Renal cortical epithelial cell (primary cell): ENCODE results near the gene THRAP3. TPM values are rescaled to one million over a fixed set of nuclear protein-coding genes. Genes with fewer than 3 reads are reported as not detected.
A peak's percentile ranks its signal among the peaks of the same experiment; 100 is the strongest.

Experiments
- DNase-seq: peaks from one replicate; pipeline ENCODE4 v3.0.0-alpha.2; 2011; ENCODE audit warnings: low read depth
- total RNA-seq: library from RNA; depleted of rRNA; stranded (reverse); fragments of >200 nt; gene quantifications from 2 replicates; pipeline ENCODE4 v1.2.3, GENCODE V29; 2014

Gene THRAP3
- total RNA-seq, 1 donor from 2014 or later, result 130 TPM

DNA sequence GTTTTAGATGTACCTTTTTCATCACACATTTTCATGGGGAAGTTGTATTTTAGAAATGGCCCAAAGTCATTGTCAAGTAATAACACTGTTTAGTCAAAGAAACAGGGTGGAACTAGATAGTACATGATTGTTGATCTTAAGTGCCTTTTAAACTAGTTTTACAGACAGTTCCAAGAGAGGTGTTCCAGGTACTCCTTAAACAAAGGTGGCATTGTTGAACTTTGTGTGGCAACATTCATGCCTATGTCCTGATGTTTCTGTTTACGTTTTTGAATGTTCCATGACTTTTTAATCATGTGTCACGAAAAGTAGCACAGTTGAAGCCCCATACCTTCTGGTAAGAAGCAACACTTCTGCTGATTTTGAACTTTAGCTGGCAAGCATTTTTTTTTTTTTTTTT, 72.8 kb downstream of the THRAP3 start:
- no peak for DNase-seq

DNA sequence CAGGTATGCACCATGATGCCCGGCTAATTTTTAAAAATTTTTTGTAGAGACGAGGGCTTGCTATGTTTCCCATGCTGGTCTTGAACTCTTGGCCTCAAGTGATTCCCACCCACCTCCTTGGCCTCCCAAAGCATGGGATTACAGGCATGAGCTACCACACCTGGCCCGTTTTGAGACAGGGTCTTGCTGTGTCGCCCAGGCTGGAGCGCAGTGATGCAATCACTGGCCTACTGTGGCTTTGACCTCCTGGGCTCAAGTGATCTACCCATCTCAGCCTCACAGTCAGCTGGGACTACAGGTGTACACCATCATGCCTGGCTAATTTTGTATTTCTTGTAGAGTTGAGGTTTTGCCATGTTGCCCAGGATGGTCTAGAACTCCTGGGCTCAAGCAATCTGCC, 74.4 kb downstream of the THRAP3 start:
- no peak for DNase-seq

DNA sequence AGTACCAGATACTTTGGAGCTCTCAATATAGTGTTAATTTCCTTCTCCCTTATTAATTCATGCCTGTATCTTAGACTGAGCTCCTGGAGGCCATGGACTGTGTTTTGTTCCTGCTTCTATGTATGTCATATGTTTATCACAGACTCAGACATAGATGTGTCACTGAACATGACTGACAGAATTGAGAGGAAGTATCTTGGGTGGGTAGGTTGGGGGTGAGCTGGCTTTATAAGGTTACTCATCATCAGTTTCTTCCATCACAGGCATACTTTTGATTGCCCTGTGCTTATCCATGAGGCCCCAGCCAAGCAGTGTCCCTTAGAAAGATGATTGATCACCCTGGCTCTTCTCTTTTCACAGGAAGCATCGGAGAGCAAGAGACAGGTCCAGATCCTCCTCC, 76.3 kb downstream of the THRAP3 start:
- DNase-seq, result peak; percentile 28

DNA sequence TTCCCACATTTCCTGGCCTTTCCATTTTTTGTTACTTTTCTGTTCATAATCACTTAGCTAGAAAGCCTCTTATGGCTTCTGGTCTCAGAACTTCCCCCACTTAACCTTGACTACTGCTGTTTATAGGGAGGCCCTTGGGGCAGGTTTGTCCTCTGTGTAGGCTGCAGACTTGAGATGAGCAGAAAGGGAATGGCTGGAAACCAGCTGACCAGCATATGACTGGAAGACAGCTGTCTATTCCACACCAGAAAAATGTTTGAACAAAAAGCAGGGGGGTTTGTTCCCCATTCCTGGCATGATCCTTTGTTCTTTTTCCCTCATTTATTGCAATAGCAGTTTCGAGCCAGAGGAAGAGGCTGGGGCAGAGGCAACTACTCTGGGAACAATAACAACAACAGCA, 77.0 kb downstream of the THRAP3 start:
- DNase-seq, result no peak

DNA sequence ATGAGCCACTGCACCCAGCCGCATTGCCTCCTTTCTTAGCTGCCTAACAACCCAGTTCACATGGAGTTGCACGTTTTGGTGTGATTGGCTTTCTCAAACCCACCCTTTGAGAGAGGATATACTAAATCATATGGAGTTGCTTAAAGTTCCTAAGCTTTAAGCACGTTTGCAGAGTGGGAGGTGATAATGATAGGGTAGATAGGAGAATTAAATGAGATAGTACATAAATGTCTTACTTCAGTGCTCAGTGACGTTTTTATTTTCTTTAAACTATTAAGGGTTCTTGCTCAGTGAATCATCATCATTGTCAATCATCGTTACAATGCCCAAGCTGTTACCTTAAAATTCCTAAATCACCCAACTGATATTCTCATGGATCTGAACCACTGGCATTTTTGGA, 79.0 kb downstream of the THRAP3 start:
- DNase-seq, result no peak

DNA sequence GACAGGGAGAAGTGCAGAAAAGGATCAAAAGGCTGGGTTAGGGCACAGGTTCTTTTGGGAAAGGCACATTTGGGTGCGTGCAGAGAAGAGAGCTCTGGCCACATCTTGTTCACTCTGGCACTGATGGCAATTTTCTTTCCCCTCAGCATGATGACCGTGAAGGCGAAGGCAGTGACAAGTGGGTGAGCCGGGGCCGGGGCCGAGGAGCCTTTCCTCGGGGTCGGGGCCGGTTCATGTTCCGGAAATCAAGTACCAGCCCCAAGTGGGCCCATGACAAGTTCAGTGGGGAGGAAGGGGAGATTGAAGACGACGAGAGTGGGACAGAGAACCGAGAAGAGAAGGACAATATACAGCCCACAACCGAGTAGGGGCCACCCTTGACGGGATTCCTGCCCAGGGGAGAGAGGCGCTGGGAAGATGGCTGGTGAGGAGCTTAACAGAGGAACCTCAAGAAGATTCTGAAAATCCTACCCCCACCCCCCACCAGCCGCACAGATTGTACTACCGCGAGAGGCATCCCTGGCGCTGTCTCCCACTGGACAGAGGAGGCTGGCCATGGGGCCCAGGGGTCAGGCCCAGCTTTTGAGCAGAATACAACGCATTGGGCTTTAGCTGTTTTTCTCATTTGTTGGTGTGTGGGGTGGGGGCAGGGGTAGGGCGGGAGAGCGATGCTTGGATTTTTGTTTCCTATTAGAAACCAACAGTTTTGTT, 79.6 kb downstream of the THRAP3 start:
- DNase-seq, result no peak

DNA sequence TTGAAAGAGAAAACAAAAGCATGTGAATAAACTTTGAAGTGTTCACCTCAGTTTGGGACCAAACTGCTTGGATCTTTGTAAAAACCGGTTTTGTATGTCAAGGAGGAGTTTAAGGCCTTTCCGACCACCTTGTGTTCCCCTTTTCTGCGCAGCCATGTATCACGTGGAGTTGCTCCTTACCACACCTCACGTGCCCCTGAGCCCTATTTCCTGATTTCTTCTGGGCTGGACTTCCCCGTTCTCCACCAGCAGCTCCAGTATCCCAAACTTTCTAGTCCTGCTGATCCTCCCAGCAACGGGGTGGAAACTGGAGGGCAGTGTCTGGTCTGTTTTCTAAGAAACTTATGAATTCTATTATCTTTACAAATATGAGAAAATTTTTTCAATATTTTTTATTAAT, 80.3 kb downstream of the THRAP3 start:
- no peak for DNase-seq

DNA sequence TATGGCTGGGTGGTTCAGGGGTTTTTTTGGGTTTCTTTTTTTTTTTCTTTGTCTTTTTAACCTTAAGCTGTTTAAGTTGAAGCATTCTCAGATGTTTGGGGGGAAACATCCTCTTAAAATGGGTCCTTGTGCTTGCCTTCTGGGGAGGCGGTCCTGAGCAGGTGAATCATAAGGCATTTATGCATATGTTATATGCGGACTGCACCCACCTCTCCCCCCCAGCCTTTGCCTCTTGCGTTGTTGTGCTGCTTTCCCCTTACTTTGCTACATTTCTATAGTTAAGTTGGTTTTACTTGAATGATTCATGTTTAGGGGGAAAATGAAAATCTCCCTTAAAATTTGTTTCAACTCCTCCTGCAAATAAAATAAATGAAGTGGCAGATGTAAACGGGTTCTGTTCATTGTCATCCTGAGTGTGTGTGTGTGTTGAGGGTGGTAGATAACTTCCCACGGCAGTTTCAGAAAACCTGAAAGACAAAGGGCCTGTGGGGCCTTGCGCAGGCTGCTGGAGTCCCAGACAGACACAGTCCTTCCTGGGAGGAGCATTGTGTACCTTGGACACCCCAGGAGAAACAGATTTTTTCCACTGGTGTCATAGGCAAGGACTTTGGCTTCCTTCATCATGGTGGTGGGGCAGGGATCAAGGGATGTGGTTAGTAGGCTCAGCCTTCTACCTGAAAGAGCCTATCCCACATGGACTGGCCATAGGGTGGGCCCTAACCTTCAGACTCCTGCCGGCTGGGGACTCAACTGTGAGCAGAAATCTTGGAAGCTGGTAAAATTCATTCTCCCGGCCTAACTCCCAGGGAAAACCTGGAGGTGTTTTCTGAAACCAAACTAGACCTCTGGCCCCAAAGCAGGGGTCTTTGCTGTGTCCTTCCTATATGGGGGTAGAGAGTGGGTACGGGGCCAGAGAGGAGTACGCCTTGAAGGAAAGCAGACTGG, 81.0 kb downstream of the THRAP3 start:
- no peak for DNase-seq

DNA sequence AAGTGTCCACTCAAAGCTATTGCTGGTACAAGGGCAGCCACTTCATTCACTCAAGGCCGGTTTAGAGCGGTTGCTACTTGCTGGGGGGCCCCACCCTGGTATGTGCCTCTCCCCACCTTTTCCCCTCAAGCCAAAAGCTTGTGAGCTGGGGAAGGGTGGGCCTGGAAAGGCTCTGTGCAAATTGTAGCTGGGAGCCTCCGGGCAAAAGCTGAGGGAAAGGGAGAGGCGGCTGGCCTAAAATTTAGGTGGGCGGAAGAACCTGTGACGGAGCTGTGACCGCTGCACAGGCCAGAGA, 81.6 kb downstream of the THRAP3 start:
- peak; percentile 64 for DNase-seq

DNA sequence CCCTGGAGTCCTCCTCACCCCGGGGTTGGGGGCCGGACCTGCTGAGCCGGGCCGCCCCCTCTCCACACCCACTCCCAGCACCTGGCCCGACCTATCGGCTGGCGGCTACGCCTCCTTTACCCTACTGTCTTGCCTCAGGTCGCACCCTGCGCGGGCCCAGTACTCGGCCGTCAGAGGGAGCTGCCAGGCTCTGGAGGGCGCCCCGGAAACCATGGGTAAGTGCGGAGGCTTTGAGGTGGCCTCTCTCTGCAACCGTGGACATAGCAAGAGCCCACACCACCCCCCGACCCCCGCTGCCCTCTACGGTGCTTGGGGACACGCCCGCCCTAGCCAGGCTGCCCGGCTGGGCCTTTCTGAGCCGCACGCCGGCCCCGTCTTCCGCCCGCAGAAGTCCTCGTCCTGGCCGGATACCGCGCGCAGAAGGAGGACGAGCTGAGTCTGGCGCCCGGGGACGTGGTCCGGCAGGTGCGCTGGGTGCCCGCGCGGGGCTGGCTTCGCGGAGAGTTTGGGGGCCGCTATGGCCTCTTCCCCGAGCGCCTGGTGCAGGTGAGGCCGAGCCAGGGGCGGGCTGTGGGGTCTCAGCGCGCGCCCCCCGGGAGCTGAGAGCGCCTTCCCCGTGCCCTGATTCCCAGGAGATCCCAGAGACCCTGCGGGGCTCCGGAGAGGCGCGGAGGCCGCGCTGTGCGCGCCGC, 82.1 kb downstream of the THRAP3 start, which contains the start of gene SH3D21:
SH3D21 (plus strand) TSS at position 159 of the 692 bp plus-strand sequence; CDS start at position 212, 53 bp downstream.
- no peak for DNase-seq

DNA sequence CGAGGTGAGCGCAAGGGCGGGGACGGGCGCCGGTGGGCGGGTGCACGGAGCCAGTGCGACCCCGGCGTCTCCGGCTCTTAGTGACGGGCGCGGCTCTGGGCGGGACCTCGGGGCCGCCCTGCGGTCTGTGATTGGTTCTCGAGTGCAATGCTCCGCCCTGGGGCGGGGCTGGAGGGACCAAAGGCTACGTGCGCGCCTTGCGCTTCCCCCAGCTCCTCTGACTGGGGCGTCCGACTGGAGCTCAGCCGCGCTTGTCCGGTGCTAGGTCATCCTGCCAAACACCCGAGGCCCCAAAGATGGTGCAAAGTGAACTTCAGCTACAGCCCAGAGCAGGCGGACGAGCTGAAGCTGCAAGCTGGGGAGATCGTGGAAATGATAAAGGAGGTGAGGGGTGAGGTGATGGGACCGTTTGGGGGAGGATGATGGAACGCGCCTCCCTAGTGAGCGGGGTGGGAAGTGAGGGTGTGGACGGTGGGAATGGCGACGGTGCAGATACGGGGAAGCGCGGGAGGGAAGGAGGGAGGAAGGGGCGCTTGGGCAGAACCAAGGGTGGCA, 82.7 kb downstream of the THRAP3 start:
- peak; percentile 81 for DNase-seq

DNA sequence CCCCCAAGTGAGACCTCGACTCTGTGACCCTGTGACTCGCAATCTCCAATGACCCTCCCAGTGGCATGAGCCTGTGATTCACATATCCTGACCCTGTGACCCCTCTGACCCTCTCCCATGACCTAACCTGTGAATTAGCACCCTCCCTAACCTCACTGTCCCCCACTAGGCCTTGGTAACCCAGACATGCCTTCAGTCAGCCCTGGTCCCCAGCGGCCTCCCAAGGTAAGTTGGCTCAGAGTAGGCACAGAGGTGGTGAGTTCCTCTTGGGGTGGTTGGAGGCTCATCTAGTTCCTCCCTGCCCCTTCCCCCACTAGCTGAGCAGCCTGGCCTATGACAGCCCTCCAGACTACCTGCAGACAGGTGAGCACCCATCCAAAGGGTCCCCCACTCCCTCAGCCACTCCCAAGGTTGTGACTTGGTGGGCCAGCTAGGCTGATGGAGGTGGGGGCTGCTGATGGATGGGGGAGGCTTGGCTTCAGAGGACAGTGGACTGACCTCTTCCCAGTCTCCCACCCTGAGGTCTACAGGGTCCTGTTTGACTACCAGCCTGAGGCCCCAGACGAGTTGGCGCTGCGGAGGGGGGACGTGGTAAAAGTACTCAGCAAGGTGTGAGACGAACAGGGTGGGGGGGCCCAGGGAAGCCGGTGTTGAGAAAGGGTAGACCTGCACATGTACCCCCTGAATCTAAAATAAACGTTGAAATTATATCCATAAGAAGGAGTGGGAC, 83.5 kb downstream of the THRAP3 start:
- no peak for DNase-seq

DNA sequence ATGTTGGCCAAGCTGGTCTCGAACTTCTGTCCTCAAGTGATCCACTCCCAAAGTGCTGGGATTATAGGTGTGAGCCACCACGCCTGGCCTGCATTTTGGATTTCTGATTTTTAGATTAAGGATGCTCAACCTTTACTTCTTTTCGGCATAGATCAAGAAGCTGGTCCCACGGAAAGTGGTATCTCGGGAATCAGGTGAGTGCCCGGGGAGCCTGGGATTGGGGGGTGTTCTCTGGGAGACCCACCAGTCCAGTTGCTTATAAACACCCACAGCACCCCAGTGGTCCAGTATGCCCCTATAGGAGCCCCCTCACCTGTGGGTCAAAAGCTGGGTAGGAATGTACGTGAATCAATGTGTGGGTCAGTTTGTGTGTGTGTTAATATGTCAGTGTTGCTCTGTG, 85.2 kb downstream of the THRAP3 start:
- DNase-seq, result no peak

DNA sequence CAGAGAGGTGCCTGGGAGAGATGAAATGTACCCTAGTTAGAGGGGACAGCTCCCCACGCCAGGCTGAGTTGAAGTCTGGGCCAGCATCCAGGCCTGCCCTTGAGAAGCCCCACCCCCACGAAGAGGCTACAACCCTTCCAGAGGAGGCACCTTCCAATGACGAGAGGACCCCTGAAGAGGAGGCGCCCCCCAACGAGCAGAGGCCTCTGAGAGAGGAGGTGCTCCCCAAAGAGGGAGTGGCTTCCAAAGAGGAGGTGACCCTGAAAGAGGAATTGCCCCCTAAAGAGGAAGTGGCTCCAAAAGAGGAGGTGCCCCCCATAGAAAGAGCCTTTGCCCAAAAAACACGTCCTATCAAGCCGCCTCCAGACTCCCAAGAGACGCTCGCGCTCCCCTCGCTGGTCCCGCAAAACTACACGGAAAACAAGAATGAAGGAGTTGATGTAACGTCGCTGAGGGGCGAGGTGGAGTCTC, 96.1 kb downstream of the THRAP3 start:
- no peak for DNase-seq

DNA sequence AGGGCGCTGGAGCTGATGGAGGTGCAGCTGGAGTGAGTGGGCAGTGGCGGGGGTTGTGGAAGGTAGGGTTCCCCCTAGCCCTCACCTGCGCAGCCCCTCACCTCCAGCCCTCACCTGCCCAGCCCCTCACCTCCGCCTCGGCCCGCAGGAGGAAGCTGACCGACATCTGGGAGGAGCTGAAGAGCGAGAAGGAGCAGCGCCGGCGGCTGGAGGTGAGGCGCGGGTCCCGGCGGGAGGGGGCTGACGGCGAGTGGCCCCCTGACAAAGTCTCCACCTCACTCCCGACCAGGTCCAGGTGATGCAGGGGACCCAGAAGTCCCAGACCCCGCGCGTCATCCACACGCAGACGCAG, 96.5 kb downstream of the THRAP3 start:
- no peak for DNase-seq

DNA sequence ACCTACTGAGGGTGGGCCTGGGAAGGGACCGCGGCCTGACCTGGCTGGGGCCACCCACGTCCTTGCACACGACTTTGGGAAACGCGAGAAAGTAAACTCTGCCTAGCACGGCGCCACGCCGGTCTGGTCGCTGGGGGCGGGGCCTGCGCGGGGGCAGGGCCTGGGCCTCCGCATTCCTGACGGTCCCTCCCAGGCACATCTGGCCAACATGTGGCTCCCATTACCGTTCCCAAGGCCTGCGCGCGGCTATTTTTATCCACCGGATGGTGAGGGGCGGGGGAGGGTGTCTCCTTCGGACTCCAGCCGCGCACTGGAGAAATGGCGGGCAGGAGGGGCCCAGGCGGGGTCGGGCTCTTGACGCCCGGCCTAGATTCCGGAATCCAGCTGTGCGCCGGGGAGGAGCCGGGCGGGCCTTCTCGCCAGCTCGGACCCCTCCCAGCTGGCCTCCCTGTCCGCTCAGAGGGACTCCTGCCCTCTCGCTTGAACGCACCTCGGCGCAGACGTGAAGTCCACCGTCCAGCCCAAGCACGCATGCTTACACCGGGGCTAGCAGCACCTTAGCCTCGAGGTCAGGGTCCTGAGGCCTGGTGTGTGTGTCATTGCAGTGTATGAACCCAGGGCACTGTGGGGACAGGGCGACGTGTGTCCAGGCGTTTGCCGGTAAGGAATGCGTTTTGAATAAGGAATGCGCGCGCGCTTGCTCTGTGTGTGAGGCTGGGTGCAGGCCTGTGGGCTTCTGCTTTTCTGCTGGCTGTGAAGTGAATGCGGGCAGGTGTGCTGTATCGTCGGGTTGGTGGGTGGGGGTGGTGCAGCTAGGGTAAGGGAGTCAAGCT, 97.1 kb downstream of the THRAP3 start:
- DNase-seq, result no peak

DNA sequence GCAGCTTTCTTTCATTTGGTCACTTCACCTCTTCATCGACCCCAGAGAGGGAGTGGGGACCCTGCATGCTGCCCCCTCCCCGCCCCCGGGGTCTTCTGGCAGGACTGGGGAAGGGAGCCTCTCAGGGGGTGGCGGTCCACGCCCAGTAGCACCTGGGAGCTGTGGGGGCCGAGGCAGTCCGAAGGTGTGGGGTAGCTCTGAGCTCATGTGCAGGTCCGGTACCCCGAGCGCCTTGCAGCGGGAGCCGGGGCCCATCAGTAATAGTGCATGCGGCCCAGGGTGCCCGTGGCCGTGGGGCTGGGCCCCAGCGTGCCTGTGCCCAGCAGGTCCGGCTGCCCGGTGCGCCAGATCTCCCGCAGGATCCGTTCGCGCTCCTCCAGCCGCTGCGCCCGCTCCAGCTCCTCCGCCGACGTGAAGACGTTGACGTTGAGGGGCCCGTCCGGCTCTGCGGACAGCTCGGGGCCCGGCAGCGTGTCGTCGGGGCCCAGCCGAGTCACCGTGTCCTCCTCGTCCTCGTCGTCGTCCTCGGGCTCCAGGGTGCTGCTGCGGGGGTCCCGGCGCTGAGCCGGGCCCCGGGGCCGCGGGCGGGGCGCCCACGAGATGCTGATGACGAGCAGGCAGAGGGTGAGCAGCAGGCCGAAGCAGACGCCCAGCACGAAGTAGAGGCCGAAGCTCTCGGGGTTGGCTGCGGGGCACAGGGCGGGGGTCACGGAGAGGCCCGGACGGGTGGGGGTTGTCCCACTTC, 98.0 kb downstream of the THRAP3 start:
- no peak for DNase-seq

DNA sequence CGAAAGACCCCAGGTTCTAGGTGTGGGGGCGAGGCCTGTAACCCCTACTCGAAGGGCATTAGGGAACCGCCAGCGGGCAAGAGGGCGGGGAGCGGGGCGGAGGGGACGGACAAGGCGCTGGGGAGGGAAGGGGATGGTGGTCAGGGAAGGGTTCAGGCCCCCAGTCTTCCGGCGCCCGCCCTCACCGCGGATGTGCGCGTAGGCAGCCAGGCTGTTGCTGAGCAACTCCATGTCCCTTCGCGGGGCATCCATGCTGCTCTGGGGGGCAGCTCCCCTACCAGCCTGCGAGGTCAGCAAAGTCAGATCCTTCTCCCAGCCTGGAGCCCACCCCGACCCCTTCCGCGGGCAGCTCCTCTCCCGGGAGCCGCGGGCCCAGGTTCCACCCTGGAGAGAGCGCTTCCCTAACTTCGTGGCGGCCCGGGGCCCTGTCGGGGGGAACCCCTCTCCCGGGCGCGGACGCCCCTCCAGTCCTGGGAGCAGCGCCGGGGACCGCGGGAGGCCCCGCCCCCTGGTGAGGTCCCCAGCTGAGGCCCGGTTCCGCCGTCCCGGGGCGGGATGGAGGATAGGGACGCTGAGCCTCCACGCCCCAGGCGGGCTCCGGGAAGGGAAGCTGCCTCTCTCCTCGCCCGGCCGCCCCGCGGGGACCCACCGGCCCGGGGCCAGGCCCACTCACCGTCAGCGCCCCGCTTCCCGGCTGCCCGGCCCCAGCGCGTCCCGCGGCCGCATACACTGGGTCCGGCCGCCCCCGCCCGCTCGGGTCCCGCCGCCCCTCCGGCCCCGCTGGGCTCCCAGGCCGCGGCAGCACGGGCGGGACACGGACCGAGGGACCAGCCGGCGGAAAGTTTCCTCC, 98.8 kb downstream of the THRAP3 start:
- DNase-seq, result no peak
